KMS-11 (cell line): ENCODE results near the gene GPR146.

Experiments used
- H2AFZ ChIP-seq: fragments of 200-600 bp; sonication (generic); 2 replicates; pipeline ENCODE4 v1.6.1; 2016; ENCODE audit warnings: antibody characterized with exemption, mixed run types, low read depth
- H3K27ac ChIP-seq: fragments of 200-600 bp; sonication (generic); 2 replicates; pipeline ENCODE4 v1.6.1; 2016; ENCODE audit warnings: mild to moderate bottlenecking, mixed run types
- H3K27me3 ChIP-seq: fragments of 200-600 bp; sonication (generic); 2 replicates; pipeline ENCODE4 v1.6.1; 2017; ENCODE audit warnings: mild to moderate bottlenecking, low read depth, mixed run types, moderate library complexity; ENCODE audit not compliant: insufficient read depth
- H3K36me3 ChIP-seq: fragments of 200-600 bp; sonication (generic); 2 replicates; pipeline ENCODE4 v1.6.1; 2017; ENCODE audit warnings: mild to moderate bottlenecking, mixed run types; ENCODE audit not compliant: insufficient read depth
- H3K4me1 ChIP-seq: fragments of 200-600 bp; sonication (generic); 2 replicates; pipeline ENCODE4 v1.6.1; 2016; ENCODE audit warnings: mild to moderate bottlenecking, low read depth, mixed run types; ENCODE audit not compliant: poor library complexity, severe bottlenecking
- H3K4me2 ChIP-seq: fragments of 200-600 bp; sonication (generic); 2 replicates; pipeline ENCODE4 v1.7.0; 2016; ENCODE audit warnings: mild to moderate bottlenecking, mixed run types
- H3K4me3 ChIP-seq: fragments of 200-600 bp; sonication (generic); IDR thresholded peaks from 2 replicates; pipeline ENCODE4 v1.6.1; 2017; ENCODE audit warnings: low read depth, low read length, mixed read lengths; ENCODE audit not compliant: insufficient read depth
- H3K79me2 ChIP-seq: fragments of 200-600 bp; sonication (generic); 2 replicates; pipeline ENCODE4 v1.6.1; 2016; ENCODE audit warnings: low read depth, mixed run types; ENCODE audit not compliant: insufficient read depth
- H3K9ac ChIP-seq: fragments of 200-600 bp; sonication (generic); 2 replicates; pipeline ENCODE4 v1.6.1; 2016; ENCODE audit warnings: mild to moderate bottlenecking, mixed run types
- H4K20me1 ChIP-seq: fragments of 200-600 bp; sonication (generic); 2 replicates; pipeline ENCODE4 v1.6.1; 2016; ENCODE audit warnings: mild to moderate bottlenecking, mixed run types; ENCODE audit not compliant: insufficient read depth
- TF ChIP-seq, protein P1 (sequence below): fragments of 200-600 bp; sonication (generic); conservative IDR thresholded peaks from 2 replicates; pipeline ENCODE4 v1.6.1; 2017; ENCODE audit warnings: low read depth, mild to moderate bottlenecking, antibody characterized with exemption, low read length, moderate library complexity, mixed read lengths

GPR146 gene

DNA sequence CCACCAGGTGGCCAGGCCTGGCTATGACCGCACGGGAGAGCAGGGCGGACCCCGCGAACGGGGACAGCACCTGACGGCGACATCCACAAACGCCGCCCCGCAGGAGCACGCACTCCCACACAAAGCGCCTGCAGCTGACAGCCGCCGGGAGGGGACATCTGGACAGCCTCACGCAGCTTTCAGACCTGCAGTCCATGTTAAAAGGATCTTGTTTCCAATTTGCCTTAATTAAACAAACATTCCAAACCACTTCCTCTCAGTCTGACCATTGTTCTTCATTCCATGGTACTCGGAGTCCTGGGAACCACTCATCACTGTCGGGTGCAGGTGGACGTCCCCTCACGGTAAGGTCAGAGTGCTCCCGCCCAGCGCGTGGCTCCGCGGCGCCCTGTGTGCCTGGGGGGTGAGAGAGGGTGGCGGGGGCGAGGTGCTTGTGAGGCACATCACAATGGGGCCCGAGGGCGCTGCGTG is 37.6 kb downstream of the GPR146 start:
- no peaks in the 10 kb centered on the region for H3K79me2 ChIP-seq
- no peak overlapping the region for H3K4me2 ChIP-seq
- TF ChIP-seq, protein P1, sequence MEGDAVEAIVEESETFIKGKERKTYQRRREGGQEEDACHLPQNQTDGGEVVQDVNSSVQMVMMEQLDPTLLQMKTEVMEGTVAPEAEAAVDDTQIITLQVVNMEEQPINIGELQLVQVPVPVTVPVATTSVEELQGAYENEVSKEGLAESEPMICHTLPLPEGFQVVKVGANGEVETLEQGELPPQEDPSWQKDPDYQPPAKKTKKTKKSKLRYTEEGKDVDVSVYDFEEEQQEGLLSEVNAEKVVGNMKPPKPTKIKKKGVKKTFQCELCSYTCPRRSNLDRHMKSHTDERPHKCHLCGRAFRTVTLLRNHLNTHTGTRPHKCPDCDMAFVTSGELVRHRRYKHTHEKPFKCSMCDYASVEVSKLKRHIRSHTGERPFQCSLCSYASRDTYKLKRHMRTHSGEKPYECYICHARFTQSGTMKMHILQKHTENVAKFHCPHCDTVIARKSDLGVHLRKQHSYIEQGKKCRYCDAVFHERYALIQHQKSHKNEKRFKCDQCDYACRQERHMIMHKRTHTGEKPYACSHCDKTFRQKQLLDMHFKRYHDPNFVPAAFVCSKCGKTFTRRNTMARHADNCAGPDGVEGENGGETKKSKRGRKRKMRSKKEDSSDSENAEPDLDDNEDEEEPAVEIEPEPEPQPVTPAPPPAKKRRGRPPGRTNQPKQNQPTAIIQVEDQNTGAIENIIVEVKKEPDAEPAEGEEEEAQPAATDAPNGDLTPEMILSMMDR = no peak
- H3K27ac ChIP-seq = no peak overlapping the region
- H3K27me3 ChIP-seq = no peaks in the 10 kb centered on the region
- no peaks in the 10 kb centered on the region for H3K36me3 ChIP-seq
- H4K20me1 ChIP-seq = no peaks in the 10 kb centered on the region
- no peak overlapping the region for H3K9ac ChIP-seq
- no peak overlapping the region for H3K4me3 ChIP-seq
- no peak overlapping the region for H2AFZ ChIP-seq
- H3K4me1 ChIP-seq = no peaks in the 10 kb centered on the region

DNA sequence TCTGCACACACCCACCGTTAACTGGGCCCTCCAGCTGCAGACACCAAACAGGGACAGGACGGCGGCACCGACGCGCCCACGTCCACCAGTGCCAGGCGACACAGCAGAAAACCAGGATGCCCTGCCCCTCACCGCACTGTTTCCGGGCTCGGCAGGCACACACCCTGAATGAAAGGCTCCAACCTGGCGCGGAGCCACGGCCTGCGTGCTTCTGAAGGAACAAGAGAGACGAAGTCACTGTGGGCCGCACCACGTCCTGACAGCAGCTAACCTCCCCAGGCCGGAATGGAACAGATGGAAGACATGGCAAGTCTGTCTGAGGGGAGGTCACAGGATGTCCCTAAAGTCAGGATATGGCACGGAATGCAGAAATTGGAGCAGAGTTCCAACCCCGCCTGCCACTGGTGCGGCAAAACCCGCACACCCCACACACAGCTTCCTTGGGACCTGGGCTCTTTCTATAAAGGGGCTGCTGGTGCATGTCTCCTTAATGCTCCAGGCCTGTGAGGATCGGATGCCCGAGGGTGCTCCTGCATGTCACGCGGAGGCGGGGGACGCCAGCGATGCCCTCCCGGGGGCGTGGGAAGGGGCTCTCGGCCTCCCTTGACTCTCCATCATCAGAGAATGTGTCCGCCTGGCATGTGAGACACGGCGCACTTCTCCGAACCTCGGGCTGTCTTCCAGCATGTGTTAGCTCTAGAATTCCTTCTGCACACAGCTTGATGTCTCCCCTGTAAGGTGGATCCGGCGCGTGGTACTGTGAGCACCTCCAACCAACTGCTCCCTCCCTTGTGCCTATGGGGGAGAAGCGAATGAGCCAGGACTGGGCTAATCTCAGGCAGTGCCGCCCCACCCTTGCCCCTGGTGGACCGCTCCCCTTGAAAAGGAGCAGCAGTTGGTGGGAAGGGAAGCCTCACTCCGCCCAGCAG is 39.6 kb downstream of the GPR146 start:
- no peak overlapping the region for H3K4me2 ChIP-seq
- TF ChIP-seq, protein P1 = no peak
- no peak overlapping the region for H3K4me3 ChIP-seq
- H3K36me3 ChIP-seq = no peaks in the 10 kb centered on the region
- no peaks in the 10 kb centered on the region for H3K79me2 ChIP-seq
- H3K27me3 ChIP-seq = no peaks in the 10 kb centered on the region
- no peaks in the 10 kb centered on the region for H4K20me1 ChIP-seq
- no peak overlapping the region for H3K27ac ChIP-seq
- H2AFZ ChIP-seq = no peak overlapping the region
- no peaks in the 10 kb centered on the region for H3K4me1 ChIP-seq
- no peak overlapping the region for H3K9ac ChIP-seq

DNA sequence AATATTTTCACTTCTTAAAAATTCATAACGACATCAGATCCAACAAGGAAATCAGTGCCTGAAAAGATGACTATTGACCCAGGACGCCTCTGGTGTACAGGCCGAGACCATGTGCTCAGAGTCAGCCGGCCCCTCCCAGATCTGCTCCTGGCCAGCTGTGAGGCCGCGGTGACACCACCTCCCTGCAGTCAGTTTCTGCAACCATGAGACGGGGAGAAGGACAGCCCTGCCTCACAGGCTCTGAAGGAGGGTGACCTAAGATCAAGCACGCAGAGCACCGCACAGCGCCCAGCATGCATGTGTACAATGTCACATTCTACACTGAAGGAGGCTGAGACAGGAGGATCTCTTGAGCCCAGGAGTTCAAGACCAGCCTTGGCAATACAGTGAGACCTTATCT is 40.9 kb downstream of the GPR146 start:
- Histone ChIP-seq H4K20me1 (no peaks in the 10 kb centered on the region), H2AFZ (no peak overlapping the region), H3K4me1 (no peaks in the 10 kb centered on the region), H3K9ac (no peak overlapping the region), H3K27ac (no peak overlapping the region), H3K79me2 (no peaks in the 10 kb centered on the region), H3K4me3 (no peak overlapping the region), H3K36me3 (no peaks in the 10 kb centered on the region), H3K27me3 (no peaks in the 10 kb centered on the region), H3K4me2 (no peak overlapping the region)
- TF ChIP-seq, protein P1 = no peak

DNA sequence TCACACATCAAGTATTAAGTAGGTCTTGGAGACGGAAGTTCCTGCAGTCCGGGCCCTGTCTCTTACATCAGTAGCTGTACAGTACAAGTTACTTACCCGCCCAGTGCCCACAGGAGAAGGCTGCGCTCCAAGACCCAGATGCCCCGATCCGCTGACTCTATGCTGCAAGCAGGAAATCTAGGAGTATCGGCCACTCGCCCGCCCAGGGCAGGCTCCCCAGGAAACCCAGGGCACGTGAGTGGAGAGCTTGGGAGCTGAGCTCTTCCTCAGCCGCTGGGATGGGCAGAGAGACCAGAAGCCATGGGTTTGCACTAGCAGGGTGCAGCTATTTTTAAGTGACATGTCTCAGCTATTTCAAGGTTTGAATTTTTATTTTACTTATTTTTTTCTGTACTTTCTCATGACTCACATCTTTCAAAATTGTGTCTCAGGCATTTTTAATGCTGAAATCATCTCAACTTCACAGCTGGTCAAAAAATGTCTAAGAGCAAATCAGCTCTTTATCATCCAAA is 41.6 kb downstream of the GPR146 start:
- H3K9ac ChIP-seq = no peak overlapping the region
- TF ChIP-seq, protein P1 = no peak

More for the DNA sequence above, 41.6 kb downstream of the GPR146 start:
- H3K4me2 ChIP-seq = no peak overlapping the region
- no peak overlapping the region for H2AFZ ChIP-seq
- H3K79me2 ChIP-seq = no peaks in the 10 kb centered on the region
- H3K36me3 ChIP-seq = no peaks in the 10 kb centered on the region
- H3K27me3 ChIP-seq = no peaks in the 10 kb centered on the region
- no peaks in the 10 kb centered on the region for H4K20me1 ChIP-seq
- H3K27ac ChIP-seq = no peak overlapping the region
- no peaks in the 10 kb centered on the region for H3K4me1 ChIP-seq
- no peak overlapping the region for H3K4me3 ChIP-seq
